HEK293 (cell line): ENCODE results near the gene DYNLL1.

ENCODE experiments used
- REPIN1 ChIP-seq: fragments of 450-650 bp; formaldehyde crosslinking; IDR thresholded peaks from 2 replicates; pipeline ENCODE4 v1.5.1; 2017; ENCODE audit warnings: missing biosample characterization, missing genetic modification characterization, low read depth
- SETDB1 ChIP-seq: IDR thresholded peaks from one replicate; pipeline ENCODE4 v1.6.1; 2017; ENCODE audit warnings: mild to moderate bottlenecking, low read length, moderate library complexity, mixed read lengths; ENCODE audit not compliant: insufficient read length
- ZBTB26 ChIP-seq: fragments of 450-650 bp; formaldehyde crosslinking; optimal IDR thresholded peaks from 2 replicates; pipeline ENCODE3; 2016; ENCODE audit warnings: missing biosample characterization, mild to moderate bottlenecking, missing genetic modification characterization
- ZNF121 ChIP-seq: fragments of 450-650 bp; formaldehyde crosslinking; IDR thresholded peaks from 2 replicates; pipeline ENCODE4 v1.5.1; 2016; ENCODE audit warnings: missing biosample characterization, missing genetic modification characterization
- ZNF280D ChIP-seq: fragments of 450-650 bp; formaldehyde crosslinking; IDR thresholded peaks from 2 replicates; pipeline ENCODE4 v1.5.1; 2016; ENCODE audit warnings: missing biosample characterization, missing genetic modification characterization
- ZNF416 ChIP-seq: fragments of 450-650 bp; formaldehyde crosslinking; IDR thresholded peaks from 2 replicates; pipeline ENCODE4 v1.5.1; 2016; ENCODE audit warnings: missing biosample characterization, missing genetic modification characterization
- ZNF623 ChIP-seq: fragments of 450-650 bp; formaldehyde crosslinking; IDR thresholded peaks from 2 replicates; pipeline ENCODE4 v1.5.1; 2016; ENCODE audit warnings: missing biosample characterization, missing genetic modification characterization
- TF ChIP-seq, protein P1 (sequence below): fragments of 450-650 bp; formaldehyde crosslinking; IDR thresholded peaks from 2 replicates; pipeline ENCODE4 v1.5.1; 2016; ENCODE audit warnings: missing biosample characterization, missing genetic modification characterization
- TF ChIP-seq, protein P2 (sequence below): fragments of 450-650 bp; formaldehyde crosslinking; IDR thresholded peaks from 2 replicates; pipeline ENCODE4 v1.5.1; 2016; ENCODE audit warnings: missing biosample characterization, missing genetic modification characterization

- TF ChIP-seq, protein P1, sequence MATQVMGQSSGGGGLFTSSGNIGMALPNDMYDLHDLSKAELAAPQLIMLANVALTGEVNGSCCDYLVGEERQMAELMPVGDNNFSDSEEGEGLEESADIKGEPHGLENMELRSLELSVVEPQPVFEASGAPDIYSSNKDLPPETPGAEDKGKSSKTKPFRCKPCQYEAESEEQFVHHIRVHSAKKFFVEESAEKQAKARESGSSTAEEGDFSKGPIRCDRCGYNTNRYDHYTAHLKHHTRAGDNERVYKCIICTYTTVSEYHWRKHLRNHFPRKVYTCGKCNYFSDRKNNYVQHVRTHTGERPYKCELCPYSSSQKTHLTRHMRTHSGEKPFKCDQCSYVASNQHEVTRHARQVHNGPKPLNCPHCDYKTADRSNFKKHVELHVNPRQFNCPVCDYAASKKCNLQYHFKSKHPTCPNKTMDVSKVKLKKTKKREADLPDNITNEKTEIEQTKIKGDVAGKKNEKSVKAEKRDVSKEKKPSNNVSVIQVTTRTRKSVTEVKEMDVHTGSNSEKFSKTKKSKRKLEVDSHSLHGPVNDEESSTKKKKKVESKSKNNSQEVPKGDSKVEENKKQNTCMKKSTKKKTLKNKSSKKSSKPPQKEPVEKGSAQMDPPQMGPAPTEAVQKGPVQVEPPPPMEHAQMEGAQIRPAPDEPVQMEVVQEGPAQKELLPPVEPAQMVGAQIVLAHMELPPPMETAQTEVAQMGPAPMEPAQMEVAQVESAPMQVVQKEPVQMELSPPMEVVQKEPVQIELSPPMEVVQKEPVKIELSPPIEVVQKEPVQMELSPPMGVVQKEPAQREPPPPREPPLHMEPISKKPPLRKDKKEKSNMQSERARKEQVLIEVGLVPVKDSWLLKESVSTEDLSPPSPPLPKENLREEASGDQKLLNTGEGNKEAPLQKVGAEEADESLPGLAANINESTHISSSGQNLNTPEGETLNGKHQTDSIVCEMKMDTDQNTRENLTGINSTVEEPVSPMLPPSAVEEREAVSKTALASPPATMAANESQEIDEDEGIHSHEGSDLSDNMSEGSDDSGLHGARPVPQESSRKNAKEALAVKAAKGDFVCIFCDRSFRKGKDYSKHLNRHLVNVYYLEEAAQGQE: no peak
- TF ChIP-seq, protein P2, sequence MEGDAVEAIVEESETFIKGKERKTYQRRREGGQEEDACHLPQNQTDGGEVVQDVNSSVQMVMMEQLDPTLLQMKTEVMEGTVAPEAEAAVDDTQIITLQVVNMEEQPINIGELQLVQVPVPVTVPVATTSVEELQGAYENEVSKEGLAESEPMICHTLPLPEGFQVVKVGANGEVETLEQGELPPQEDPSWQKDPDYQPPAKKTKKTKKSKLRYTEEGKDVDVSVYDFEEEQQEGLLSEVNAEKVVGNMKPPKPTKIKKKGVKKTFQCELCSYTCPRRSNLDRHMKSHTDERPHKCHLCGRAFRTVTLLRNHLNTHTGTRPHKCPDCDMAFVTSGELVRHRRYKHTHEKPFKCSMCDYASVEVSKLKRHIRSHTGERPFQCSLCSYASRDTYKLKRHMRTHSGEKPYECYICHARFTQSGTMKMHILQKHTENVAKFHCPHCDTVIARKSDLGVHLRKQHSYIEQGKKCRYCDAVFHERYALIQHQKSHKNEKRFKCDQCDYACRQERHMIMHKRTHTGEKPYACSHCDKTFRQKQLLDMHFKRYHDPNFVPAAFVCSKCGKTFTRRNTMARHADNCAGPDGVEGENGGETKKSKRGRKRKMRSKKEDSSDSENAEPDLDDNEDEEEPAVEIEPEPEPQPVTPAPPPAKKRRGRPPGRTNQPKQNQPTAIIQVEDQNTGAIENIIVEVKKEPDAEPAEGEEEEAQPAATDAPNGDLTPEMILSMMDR: no peak
- TF ChIP-seq ZNF416 (tag by site-specific recombination) (no peak), ZNF623 (tag by site-specific recombination) (no peak), ZNF121 (no peak), SETDB1 (no peak), ZNF280D (tag by site-specific recombination) (no peak), ZBTB26 (no peak), REPIN1 (tag by site-specific recombination) (no peak)
Observed at GRCh38 chr12:120490325-120490724, 5.6 kb upstream of the DYNLL1 start.
